ENCODE data around the gene KLK3.

GRCh38 chr19:50808856-50809255 is 45.9 kb upstream of the KLK3 start:
- TF ChIP-seq CTCF (IDR thresholded peaks at IDR 0.05; ENCODE audit: insufficient read depth, low read length, poor library complexity, severe bottlenecking) (no peak), EZH2phosphoT487 (conservative IDR thresholded peaks at IDR 0.05; ENCODE audit: low read length) (no peak)
